Measurements from ENCODE around the gene SPATA18. TPM values are rescaled to one million over a fixed set of nuclear protein-coding genes. Genes with fewer than 3 reads are reported as not detected.
A peak's percentile ranks its signal among the peaks of the same experiment; 100 is the strongest.
"Not testable (repeated sequence)": the region's sequence is repeated elsewhere in the genome, so short reads cannot be mapped to it uniquely, and the experiment has no call there.

The SPATA18 gene
- total RNA-seq, 1 experiment from 2014 or later = not detected

GRCh38 chr4:52051615-52052474, 741 bp downstream of the SPATA18 start:
- no peak for DNase-seq (ENCODE audit: low read depth)

GRCh38 chr4:52052475-52052780, 1.3 kb downstream of the SPATA18 start:
- no peak for DNase-seq (ENCODE audit: low read depth)

GRCh38 chr4:52054254-52054653, 3.1 kb downstream of the SPATA18 start:
- DNase-seq (ENCODE audit: low read depth) = no peak

- no peak for DNase-seq (ENCODE audit: low read depth)
Measured at GRCh38 chr4:52057196-52057595, 6.1 kb downstream of the SPATA18 start.

DNA sequence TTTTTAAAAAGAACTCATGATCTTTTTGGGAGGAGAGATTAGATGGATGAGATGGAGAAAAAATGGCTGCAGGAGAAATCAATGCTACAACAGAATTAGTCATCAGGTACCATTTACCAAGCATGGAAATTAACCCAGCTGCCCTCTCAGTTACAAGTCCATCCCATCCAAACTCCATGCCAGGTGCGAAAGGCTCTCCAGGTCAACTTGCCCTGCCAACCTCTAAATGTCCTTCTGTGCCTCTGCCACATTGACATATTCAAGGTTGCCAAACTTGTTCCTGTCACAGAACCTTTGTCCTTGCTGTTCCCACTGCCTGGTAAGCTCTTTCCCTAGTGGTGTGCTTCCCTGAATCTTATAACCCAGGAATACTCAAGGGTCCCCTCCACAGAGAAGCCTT, 7.2 kb downstream of the SPATA18 start:
- no peak for DNase-seq (ENCODE audit: low read depth)

GRCh38 chr4:52059372-52059771, 8.3 kb downstream of the SPATA18 start:
- DNase-seq (ENCODE audit: low read depth) = peak; percentile 6

- DNase-seq (ENCODE audit: low read depth) = no peak
Measured at GRCh38 chr4:52069571-52069970, 18.5 kb downstream of the SPATA18 start.

DNA sequence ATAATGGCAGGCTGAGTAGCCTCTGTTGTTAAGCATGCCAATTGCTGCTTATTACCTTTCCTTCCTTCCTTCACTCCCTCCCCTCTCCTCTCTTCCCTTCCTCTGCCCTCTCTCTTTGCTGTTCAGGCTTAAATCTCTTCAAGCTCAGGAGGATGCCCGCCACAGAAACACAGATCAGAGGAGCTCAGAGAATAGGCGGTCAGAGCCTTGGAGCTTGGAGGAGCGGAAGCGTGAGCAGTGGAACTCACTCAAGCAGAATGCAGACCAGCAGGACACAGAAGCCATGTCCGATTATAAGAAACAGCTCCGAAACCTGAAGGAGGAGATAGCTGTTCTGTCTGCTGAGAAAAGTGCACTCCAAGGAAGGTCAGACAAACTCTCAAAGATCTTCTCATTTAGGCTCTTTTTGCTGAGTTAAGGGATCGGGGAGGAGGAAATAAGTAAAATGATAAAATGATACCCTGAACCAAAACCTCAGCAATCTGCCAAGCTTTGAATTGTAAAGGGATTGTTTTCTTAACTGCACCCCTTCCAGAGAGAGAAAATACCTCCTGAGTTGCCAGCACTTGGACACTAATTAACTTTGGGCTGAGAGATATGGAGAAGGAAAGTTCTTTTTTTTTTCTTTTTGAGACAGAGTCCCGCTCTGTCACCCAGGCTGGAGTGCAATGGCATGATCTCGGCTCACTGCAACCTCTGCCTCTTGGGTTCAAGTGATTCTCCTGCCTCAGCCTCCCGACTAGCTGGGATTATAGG, 20.9 kb downstream of the SPATA18 start:
- DNase-seq (ENCODE audit: low read depth) = no peak

- no peak for DNase-seq (ENCODE audit: low read depth)
Measured at GRCh38 chr4:52076731-52077130, 25.6 kb downstream of the SPATA18 start.

- DNase-seq (ENCODE audit: low read depth) = no peak
Measured at GRCh38 chr4:52079659-52080058, 28.6 kb downstream of the SPATA18 start.

- no peak for DNase-seq (ENCODE audit: low read depth)
Measured at GRCh38 chr4:52081216-52081615, 30.1 kb downstream of the SPATA18 start.

- DNase-seq (ENCODE audit: low read depth) = not testable (repeated sequence)
Measured at GRCh38 chr4:52086425-52086824, 35.3 kb downstream of the SPATA18 start.

DNA sequence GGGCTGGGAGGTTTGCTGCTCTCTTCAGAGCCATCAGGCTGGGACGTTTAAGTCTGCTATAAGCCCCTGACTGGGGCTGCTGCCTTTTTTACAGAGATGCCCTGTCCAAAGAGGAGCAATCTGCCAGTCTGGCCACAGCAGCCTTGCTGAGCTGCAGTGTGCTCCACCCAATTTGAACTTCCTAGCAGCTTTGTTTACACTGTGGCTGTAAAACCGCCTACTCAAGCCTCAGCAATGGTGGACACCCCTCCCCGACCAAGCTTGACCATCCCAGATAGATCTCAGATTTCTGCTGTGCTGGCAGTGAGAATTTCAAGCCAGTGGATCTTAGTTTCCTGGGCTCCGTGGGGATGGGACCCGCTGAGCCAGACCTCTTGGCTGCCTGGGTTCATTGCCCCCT, 40.7 kb downstream of the SPATA18 start:
- no peak for DNase-seq (ENCODE audit: low read depth)

DNA sequence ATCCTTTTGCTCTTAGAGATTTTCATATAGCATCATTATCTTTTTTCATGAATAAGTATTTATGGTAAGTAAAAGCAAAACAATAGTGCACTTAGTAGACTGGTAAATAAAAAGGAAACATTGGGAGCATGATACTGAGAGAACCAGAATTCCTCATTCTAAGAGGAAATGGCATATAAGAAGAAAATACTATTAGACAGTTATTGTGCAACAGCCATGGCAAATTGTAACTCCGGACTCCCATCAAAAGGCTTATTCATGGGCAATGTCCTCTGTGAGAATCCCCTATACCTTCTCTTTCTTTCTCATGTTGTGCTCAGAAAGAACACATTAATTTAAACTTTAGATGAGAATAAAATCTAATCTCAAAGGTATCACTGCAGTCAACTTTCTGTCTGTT, 42.4 kb downstream of the SPATA18 start:
- DNase-seq (ENCODE audit: low read depth) = no peak

DNA sequence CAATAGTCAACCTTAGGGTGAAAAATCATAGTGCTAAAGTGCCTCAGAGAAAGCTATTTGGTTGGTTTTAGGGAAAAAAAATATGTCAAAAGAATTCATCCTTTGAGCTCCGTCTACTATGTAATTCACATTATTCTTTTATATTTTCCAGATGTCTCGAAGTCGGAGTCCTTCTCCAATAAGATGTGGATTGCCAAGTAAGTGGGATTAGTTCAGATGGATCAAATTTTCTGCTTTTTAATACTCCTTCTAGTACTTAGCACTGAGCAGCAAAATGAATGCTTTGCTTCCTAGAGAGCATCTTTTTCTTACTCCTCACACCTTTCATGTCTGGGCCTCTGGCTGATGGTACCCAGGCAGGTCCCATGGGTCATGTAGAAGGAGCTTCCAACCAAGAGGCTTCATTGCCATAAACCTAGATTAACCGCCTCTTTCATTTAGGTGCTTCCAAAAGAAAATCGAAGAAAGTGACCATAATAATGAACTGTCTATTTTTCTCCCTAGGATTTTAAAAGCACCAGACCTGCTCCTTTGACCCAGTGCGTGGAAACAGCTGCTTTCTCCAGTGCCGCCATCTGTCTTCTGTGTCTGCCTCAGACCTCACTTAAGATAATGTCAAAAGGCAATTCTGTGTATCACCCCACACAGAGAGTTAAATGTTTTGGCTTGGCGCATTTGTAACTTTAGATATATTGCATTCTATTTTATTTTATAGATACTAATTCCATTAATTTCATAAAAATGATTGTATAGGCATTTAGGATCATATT, 43.5 kb downstream of the SPATA18 start:
- DNase-seq (ENCODE audit: low read depth) = no peak

- no peak for DNase-seq (ENCODE audit: low read depth)
Measured at GRCh38 chr4:52095374-52095773, 44.3 kb downstream of the SPATA18 start.

DNA sequence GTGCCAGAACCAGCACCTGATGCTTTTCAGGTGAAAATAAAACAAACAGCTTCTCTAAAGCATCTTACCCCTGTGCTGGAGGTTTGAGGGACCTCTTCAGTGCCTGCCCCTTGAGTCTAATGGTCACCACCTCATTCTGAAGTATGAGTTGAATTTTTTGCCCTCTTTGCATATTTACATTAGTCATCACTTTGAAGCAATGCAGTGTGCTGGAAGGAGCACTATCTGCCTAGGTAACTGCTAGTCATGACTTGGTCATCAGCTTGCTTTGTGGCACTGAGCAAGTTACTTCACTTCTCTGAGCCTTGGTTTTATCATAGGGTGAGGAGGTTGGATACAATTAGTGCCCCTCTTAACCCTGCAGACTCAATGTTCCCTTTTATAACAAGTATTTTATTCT, 44.9 kb downstream of the SPATA18 start:
- DNase-seq (ENCODE audit: low read depth) = no peak

DNA sequence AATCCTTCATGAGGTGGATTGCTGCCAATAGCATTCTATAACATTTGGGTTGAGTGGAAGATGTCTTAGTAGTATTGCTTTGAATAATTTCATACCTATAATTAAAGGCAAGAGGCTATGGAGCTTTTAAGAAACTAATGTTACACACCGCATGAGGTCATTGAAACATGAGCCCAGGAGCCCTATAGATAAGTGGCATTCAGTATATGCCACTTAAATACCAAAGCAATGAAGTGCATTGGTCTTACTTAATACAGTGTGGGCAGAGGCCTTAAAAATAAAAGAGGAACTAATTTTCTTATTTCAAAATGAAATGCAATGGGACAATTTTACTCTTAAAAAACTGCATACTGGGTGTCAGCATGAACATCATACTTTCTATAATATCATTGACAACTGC, 47.5 kb downstream of the SPATA18 start:
- no peak for DNase-seq (ENCODE audit: low read depth)

DNA sequence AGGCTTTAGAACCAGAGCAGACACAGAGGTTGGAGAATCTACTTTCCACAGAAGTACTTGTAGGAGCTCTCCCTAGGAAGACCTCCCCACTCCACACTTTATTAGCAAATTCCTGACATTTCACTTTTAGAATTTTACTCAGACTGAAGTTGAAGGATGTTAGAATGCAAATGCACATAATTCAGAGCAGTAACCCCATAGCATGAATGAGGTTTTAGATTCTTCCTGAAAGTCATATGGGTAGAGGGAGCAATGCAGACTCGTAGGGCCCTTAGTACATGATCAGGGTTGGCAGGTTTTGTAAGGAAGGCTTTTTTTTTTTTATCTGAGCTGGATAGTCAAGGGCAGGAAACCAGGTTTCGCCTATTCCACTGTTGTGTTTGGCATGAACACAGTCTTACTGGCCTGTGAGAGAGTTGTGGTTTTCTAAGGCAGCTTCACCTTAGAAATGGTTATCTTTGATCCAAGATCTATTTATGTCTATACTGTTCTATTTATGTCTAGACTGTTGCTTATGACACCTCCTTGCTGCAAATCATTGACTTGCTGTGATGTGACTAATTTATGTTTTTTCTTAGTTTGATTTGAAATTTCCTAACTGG, 48.9 kb downstream of the SPATA18 start:
- DNase-seq (ENCODE audit: low read depth) = no peak

DNA sequence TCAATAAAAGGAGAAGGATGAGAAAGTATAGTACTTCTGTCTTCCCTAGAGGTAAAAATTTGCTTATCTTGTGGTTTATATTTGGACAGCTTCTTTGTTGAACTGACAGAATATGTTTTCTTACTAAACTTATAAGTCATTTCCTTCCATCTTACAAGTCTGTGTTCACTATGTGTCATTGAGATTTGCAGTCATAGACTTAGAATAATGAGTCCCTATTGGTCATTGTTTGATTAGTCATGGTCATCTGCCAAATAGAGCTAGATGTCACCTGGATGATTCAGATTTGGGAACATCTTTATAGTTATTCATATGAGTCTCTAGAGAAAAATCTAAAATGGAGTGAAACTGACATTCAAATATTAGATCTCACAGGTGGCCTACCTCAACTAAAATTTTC, 51.5 kb downstream of the SPATA18 start:
- DNase-seq (ENCODE audit: low read depth) = peak; percentile 32

GRCh38 chr4:52103319-52103718, 52.2 kb downstream of the SPATA18 start:
- peak; percentile 11 for DNase-seq (ENCODE audit: low read depth)

DNA sequence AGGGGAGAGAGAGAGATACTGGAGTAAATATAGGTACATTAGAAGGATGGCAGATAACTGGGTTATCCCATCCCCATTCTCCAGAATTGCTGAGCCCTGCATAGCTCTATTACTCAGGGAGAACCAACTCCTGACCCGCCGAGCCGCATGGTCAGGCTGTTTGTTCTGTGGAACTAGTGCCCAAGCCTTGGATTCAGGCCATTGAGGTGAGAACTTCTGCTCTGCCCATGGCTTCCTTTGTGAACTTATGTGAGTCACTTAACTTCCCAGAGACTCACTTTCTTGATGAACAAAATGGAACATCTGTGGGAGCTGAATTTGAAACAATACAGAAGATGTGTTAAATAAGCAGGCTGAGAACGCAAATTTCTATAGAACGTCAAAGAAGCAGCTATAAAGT, 54.2 kb downstream of the SPATA18 start:
- DNase-seq (ENCODE audit: low read depth) = no peak
